Measurements from ENCODE around the gene PMM2.

GRCh38 chr16:8797364-8798173, at the start of gene PMM2, which contains the start of gene TMEM186:
- TF ChIP-seq CTCF (optimal IDR thresholded peaks at IDR 0.05 in 1 of 3, IDR thresholded peaks at IDR 0.05 in 1 of 3, conservative IDR thresholded peaks at IDR 0.05 in 1 of 3; ENCODE audit: extremely low read depth in 1 of 3, insufficient read depth in 2 of 3, low read length in 3 of 3) (no peak), EZH2 (IDR thresholded peaks at IDR 0.05; ENCODE audit: low read length) (no peak)

Measured in keratinocyte (primary cell).